ENCODE data around the gene KMT5C. TPM values are rescaled to one million over a fixed set of nuclear protein-coding genes. Genes with fewer than 3 reads are reported as not detected.

KMT5C gene
- total RNA-seq, 5 donors from 2014 or later (not counting 1 experiment from before 2014, with no cell fraction given): 24.4 to 71.8 (median 30.7) TPM

Other genes with a start within 250 kb of the KMT5C start
- 100 to 1,000 TPM; 129 to 197 (median 173) TPM for gene PPP1R12C, start 222.2 kb upstream of the KMT5C start, total RNA-seq
- gene TNNT1, start 190.7 kb upstream of the KMT5C start, total RNA-seq: under 1 TPM in 2 of 5 donors, not detected in 3; 0.36 to 0.76 TPM
- not detected for gene TNNI3, start 182.1 kb upstream of the KMT5C start, total RNA-seq
- not detected for gene DNAAF3, start 173.3 kb upstream of the KMT5C start, total RNA-seq
- gene SYT5, start 159.6 kb upstream of the KMT5C start, total RNA-seq: 1 to 10 TPM in 2 of 5 donors, not detected in 3; 2.7 to 2.9 TPM
- 1 to 10 TPM in 1 of 5 donors, under 1 TPM in 2, not detected in 2; 0.16 to 1.1 (median 0.51) TPM for gene PTPRH, start 130.4 kb upstream of the KMT5C start, total RNA-seq
- 10 to 100 TPM; 10.6 to 22.4 (median 18.2) TPM for gene TMEM86B, start 111.1 kb upstream of the KMT5C start, total RNA-seq
- gene PPP6R1, start 80.9 kb upstream of the KMT5C start, total RNA-seq: 100 to 1,000 TPM; 173 to 208 (median 194) TPM
- 10 to 100 TPM; 16.8 to 27.6 (median 24.7) TPM for gene HSPBP1, start 59.8 kb upstream of the KMT5C start, total RNA-seq
- 1 to 10 TPM; 2.9 to 5.8 (median 3.9) TPM for gene BRSK1, start 55.9 kb upstream of the KMT5C start, total RNA-seq
- gene TMEM150B, start 14.5 kb upstream of the KMT5C start, total RNA-seq: under 1 TPM in 1 of 5 donors, not detected in 4; 0.47 TPM
- gene COX6B2, start 14.8 kb downstream of the KMT5C start, total RNA-seq: under 1 TPM in 2 of 5 donors, not detected in 3; 0.12 to 0.51 TPM
- not detected for gene GARIN5B, start 23.4 kb downstream of the KMT5C start, total RNA-seq
- under 1 TPM in 2 of 5 donors, not detected in 3; 0.53 to 0.96 TPM for gene IL11, start 30.6 kb downstream of the KMT5C start, total RNA-seq
- not detected for gene TMEM190, start 37.0 kb downstream of the KMT5C start, total RNA-seq
- gene TMEM238, start 44.4 kb downstream of the KMT5C start, total RNA-seq: 10 to 100 TPM; 10.8 to 23.2 (median 20.0) TPM
- gene RPL28, start 46.1 kb downstream of the KMT5C start, total RNA-seq: 1,000 to 10,000 TPM; 3,465 to 4,436 (median 4,286) TPM
- 10 to 100 TPM; 27.5 to 75.2 (median 35.1) TPM for gene UBE2S, start 67.9 kb downstream of the KMT5C start, total RNA-seq
- gene SHISA7, start 103.4 kb downstream of the KMT5C start, total RNA-seq: not detected
- 10 to 100 TPM in 3 of 5 donors, 1 to 10 TPM in 2; 6.8 to 18.9 (median 14.7) TPM for gene ISOC2, start 121.8 kb downstream of the KMT5C start, total RNA-seq
- not detected for gene C19orf85, start 124.9 kb downstream of the KMT5C start, total RNA-seq
- gene ZNF628, start 136.7 kb downstream of the KMT5C start, total RNA-seq: 10 to 100 TPM; 14.2 to 24.1 (median 16.2) TPM
- gene NAT14, start 145.3 kb downstream of the KMT5C start, total RNA-seq: 10 to 100 TPM in 1 of 5 donors, 1 to 10 TPM in 4; 6.3 to 10.4 (median 8.1) TPM
- 1 to 10 TPM in 2 of 5 donors, under 1 TPM in 3; 0.38 to 1.3 (median 0.66) TPM for gene SSC5D, start 148.6 kb downstream of the KMT5C start, total RNA-seq
- gene SBK2, start 197.3 kb downstream of the KMT5C start, total RNA-seq: not detected
- not detected for gene SBK3, start 205.7 kb downstream of the KMT5C start, total RNA-seq
- gene ZNF579, start 241.0 kb downstream of the KMT5C start, total RNA-seq: 10 to 100 TPM in 3 of 5 donors, 1 to 10 TPM in 2; 5.4 to 13.3 (median 10.0) TPM

Data from T-cell (primary cell).